GM12874 (cell line): ENCODE results near the gene SIK3.

ENCODE experiments used
- TF ChIP-seq, protein P1 (sequence below): IDR thresholded peaks from 2 replicates; pipeline ENCODE4 v1.5.1; 2011; ENCODE audit warnings: low read depth, mild to moderate bottlenecking, control low read depth, low read length, moderate library complexity; ENCODE audit not compliant: insufficient read depth

The SIK3 gene

GRCh38 chr11:117057317-117057716 lies 40.9 kb downstream of the SIK3 start:
- TF ChIP-seq, protein P1, sequence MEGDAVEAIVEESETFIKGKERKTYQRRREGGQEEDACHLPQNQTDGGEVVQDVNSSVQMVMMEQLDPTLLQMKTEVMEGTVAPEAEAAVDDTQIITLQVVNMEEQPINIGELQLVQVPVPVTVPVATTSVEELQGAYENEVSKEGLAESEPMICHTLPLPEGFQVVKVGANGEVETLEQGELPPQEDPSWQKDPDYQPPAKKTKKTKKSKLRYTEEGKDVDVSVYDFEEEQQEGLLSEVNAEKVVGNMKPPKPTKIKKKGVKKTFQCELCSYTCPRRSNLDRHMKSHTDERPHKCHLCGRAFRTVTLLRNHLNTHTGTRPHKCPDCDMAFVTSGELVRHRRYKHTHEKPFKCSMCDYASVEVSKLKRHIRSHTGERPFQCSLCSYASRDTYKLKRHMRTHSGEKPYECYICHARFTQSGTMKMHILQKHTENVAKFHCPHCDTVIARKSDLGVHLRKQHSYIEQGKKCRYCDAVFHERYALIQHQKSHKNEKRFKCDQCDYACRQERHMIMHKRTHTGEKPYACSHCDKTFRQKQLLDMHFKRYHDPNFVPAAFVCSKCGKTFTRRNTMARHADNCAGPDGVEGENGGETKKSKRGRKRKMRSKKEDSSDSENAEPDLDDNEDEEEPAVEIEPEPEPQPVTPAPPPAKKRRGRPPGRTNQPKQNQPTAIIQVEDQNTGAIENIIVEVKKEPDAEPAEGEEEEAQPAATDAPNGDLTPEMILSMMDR = no peak

- TF ChIP-seq, protein P1 = no peak
Measured at GRCh38 chr11:117055469-117055868, 42.8 kb downstream of the SIK3 start.

DNA sequence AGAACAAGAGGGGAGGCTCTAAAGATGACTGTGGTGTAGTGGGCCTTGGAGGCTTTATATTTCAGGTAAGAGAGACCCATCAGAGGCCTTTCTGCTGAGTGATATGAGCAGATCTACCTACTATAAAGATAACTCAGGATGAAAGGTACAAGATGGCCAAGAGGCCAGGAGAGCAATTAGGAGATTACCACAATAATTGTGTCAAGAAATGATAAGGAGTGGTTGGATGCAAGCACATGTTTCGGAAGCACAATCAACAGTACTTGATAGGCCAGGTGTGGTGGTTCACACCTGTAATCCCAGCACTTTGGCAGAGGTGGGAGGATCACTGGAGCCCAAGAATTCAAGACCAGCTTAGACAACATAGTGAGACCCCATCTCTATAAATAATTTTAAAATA lies 43.8 kb downstream of the SIK3 start:
- TF ChIP-seq, protein P1 = no peak

DNA sequence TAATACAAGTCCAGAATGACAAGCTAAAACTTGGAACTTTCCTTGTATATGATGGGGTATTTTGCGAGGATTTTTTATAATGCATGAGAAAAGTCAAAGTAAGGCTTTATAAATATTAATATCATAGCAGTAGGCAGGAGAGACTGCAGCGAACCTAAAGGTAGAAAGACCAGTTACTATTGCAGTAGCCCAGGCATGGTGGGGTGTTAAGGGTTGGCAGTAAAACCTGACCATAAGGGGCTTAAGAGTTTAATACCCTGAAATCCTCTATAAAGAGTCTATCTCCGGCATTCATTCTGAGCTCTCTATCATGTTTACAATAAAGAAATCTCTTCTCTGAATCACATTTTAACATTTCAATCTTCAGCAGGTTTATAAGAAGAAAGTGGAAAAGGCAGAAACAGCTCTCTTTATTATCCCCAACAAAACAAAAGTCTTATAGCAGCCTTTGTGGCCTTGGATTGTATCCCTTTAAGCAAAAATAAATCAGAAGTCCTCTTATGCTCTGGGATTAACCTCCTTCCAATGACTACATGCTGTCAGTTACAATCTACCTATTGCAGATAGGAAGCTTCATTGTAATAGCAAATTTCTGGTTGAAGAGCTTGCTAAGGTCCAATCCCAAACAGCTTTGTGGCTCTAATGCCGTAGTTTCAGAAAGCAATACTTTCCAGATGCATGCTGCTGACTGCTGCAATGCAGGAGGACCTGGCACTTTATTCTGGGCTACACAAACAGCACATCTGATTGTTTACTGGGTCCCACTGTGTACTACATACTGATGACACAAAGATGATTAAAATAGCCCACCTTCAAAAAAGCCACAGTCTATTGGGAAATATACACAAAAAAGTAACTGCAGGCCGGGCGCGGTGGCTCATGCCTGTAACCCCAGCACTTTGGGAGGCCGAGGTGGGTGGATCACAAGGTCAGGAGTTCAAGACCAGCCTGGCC lies 45.8 kb downstream of the SIK3 start:
- TF ChIP-seq, protein P1 = no peak

DNA sequence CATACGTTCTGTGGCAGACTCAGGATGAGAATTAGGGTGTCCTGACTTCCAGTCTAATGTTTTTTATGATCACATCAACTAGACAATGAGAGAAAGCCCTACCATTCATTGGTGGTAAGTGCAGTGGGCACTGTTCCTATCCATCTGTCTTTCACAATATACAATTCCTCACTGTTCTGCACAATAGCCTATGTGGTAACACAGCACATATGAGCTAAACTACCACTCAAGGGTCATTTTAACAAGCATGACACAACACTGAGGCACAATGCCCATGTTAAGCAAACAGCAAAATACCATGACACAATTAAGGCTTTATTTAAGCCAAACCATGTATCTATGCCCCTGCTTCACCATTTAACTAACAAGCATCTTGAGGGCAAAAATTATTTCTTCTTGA lies 52.3 kb downstream of the SIK3 start:
- TF ChIP-seq, protein P1 = no peak

DNA sequence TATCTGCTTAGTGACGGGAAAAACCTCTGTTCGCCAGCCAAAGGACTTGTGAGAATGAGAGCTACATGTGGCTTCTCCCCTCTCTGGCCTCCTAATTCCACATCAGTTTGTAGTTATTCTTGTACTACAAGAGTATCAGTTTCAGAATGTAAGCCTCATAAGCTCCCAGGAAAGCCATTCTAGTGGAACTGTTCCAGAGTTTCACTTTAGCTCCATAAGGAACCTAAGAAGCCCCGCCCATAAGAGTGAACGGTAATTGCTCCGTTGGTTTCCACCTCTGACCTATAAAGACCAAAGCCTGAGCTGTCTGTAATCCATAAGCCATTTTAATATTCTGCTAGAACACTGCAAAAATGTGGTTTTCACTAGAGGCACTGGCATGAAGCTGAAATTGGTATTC lies 53.0 kb downstream of the SIK3 start:
- TF ChIP-seq, protein P1 = no peak

GRCh38 chr11:117044287-117045035 lies 53.8 kb downstream of the SIK3 start:
- TF ChIP-seq, protein P1 = no peak
